Bone marrow (tissue), 2 donors: ENCODE results near the gene RPS6KB2.

Experiments
- DNase-seq, 2 donors: peaks; one replicate each; lab custom pipeline; 2025; lab: John Stamatoyannopoulos, UW

Gene RPS6KB2

GRCh38 chr11:67429722-67430121 is 1.4 kb downstream of the RPS6KB2 start:
- DNase-seq, result no peak

DNA sequence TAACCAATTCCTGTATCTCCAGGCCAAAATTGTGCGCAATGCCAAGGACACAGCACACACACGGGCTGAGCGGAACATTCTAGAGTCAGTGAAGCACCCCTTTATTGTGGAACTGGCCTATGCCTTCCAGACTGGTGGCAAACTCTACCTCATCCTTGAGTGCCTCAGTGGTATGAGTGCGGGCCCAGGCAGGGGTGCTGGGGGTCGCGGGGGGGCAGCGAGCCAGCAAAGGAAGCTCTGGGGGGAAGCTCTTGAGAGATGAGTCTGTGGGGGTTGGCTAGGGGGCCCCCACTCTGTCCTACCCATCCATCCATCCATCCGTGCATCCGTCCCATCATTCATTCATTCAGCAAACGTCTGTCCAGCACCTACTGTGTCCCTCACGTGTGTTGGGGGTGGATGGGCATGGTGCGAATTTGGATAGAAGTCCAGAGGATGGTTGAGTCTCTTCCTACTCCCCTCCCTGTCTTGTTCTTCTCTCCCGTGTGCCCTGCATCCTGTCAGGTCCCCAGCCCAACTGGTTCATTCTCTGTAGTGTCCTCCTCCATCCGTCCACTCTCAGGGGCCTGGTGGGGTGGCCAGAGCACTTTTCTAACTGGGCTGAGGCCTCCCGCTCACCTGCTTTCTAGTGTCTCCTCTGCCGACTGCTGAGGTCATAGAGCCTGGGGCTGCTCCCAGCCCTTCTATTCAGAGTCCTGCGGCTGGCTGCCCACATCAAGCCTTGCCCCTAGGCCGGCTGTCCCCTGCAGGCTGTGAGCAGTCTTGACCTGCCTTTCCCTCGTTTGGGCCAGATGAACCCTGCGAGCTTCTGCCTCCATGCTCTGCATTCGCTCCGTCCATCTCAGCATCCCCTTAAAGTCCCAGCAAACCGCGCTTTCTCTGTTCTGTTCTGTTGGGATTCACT is 3.3 kb downstream of the RPS6KB2 start:
- no peak for DNase-seq

GRCh38 chr11:67432655-67433349 is 4.5 kb downstream of the RPS6KB2 start:
- DNase-seq, result no peak

GRCh38 chr11:67433536-67434394 is 5.5 kb downstream of the RPS6KB2 start:
- no peak for DNase-seq

- no peak for DNase-seq
These were observed 6.1 kb downstream of the RPS6KB2 start for GRCh38 chr11:67434395-67434881.

DNA sequence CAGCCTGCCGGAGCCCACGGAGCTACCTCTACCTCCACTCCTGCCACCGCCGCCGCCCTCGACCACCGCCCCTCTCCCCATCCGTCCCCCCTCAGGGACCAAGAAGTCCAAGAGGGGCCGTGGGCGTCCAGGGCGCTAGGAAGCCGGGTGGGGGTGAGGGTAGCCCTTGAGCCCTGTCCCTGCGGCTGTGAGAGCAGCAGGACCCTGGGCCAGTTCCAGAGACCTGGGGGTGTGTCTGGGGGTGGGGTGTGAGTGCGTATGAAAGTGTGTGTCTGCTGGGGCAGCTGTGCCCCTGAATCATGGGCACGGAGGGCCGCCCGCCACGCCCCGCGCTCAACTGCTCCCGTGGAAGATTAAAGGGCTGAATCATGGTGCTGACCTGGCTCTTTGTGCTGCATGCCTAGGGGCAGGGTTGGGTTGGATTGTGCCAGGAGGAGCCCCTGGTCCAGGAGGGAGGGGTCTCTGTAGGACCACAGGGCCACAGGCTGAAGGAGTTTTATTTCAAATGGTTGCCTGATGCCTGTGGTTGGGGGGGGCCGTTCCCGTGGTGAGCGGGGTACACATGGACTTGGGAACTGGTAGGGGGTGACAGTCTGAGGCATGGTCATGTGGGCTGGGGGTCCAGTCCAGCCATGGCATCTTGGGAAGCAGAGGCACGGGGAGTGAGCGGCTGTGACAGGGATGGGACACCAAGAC is 6.9 kb downstream of the RPS6KB2 start:
- DNase-seq, result no peak

- no peak for DNase-seq
These were observed 7.6 kb downstream of the RPS6KB2 start for GRCh38 chr11:67435727-67436458.

- DNase-seq, result no peak
These were observed 8.3 kb downstream of the RPS6KB2 start for GRCh38 chr11:67436459-67437081.

GRCh38 chr11:67437082-67437808 is 9.0 kb downstream of the RPS6KB2 start, which contains the start of gene PTPRCAP:
Gene PTPRCAP (minus strand): TSS chr11:67437682. CDS start chr11:67437619, 63 bp downstream.
- peak in 1 of 2 donors; percentile 35 for DNase-seq

GRCh38 chr11:67437809-67438157 is 9.5 kb downstream of the RPS6KB2 start:
- no peak for DNase-seq

DNA sequence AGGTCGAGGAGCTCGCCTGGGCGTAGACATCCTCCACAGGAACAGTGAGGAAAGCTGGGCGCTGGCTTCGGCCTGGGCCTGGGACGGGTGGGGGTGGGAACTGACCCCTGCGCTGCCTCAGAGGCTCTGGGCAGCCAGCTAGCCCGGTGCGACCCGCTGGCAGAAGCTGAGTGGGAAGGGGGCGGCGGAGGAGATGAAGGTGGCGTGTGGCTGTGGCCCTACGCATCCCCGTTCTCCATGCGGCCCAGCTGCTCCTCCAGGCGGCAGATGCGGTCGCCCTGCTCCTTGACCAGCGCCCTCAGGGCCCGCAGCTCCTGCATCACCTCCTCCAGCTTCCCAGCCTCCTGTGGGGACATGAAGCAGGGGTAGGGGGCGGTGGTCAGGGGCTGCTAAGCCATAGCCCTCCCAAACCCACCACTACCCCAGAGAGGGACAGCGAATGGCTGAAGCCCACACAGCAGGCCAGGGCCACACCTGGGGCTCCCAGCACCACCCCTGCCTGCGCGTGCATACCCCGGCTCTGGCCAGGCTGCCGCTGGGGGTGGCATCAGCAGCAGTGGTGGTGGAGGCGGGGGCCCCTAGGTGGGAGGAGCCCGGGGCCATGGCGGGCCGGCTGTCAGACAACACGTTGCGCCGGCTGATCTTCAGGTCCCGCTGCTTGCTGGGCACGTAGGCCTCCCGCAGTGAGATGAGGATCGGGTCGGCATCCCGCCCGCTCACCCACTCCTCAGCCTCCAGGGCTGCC is 10.0 kb downstream of the RPS6KB2 start:
- no peak for DNase-seq

GRCh38 chr11:67439321-67440228 is 11.3 kb downstream of the RPS6KB2 start:
- DNase-seq, result peak in 1 of 2 donors; percentile 21

DNA sequence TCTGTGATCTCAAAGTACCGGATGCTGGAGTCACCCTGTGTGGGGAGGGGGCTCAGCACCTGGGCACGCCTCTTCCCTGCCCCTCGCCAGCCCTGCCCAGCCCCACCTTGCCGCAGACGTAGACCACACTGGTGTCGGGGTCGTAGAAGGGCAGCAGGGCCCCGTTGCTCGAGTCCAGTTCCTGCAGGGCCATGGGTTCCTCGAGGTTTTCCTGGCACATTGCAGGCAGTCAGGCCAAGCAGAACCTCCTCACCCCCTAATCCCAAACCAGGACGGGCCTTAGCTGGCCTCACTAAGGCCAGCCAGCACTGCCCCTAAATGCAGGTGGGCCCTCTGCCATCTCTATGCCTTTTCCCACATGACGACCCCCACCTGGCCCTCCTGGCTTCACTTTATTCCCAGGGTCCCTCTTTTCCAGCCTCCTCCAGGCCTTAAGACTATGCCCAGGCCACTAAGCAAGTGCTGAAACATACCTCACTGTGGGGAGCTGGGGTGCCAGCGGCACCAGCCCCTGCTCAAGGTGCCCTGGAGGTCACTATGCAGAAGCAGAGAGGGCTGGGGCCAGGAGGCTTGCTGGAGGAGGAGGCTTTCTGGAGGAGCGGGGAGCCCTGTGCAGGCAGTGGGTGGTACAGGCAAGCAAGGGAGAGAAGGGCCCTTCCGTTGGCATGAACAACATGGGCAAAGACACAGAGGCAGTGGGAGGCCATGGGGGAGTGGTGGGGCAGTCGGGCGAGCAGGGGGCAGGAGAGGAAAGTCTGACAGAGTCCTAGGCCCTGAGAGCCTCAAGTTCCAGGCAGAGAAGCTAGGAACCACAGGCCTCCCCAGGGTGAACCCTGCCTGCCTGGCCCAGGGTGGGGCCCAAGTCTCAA is 12.2 kb downstream of the RPS6KB2 start:
- DNase-seq, result no peak

DNA sequence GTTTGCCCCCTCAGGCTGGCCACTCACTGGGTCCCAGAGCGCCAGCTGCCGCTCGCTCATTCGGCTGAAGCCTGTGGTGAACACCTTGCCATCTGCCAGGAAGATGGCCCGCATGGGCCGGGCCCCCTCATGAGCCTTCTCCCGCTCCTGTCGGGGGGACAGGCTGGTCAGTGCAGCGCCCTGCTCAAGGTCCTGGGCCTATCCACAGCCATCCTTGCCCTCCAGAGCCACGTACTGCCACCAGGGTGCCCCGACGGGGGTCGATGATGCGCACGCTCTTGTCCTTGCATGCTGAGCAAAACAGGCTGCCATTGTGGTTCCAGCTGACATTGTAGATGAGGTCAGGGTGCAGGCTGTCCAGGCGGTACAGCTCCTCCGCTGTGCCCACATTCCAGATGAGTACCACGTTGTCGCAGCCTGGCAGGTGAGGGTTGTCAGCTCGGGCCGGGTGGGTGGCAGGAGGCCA is 12.8 kb downstream of the RPS6KB2 start:
- no peak for DNase-seq

- no peak for DNase-seq
These were observed 13.5 kb downstream of the RPS6KB2 start for GRCh38 chr11:67441731-67442351.
